Loucy (cell line): ENCODE data around the gene RGL4.
"Not testable (repeated sequence)": the region's sequence is repeated elsewhere in the genome, so short reads cannot be mapped to it uniquely, and the experiment has no call there.

ENCODE experiments used
- H2AFZ ChIP-seq: fragments of 200-600 bp; sonication (generic); 2 replicates; pipeline ENCODE4 v1.6.0; 2016; ENCODE audit warnings: antibody characterized with exemption, mild to moderate bottlenecking, low read length, moderate library complexity
- H3F3A ChIP-seq: fragments of 200-600 bp; 2 replicates; pipeline ENCODE4 v1.6.0; 2016; ENCODE audit warnings: antibody characterized with exemption, low read depth, mild to moderate bottlenecking
- H3K27me3 ChIP-seq: fragments of 200-600 bp; sonication (generic); 2 replicates; pipeline ENCODE4 v1.6.1; 2014; ENCODE audit warnings: low read length, mild to moderate bottlenecking; ENCODE audit not compliant: insufficient read depth, poor library complexity, severe bottlenecking
- H3K36me3 ChIP-seq: fragments of 200-600 bp; sonication (generic); 2 replicates; pipeline ENCODE4 v1.6.1; 2016; ENCODE audit warnings: low read length; ENCODE audit not compliant: insufficient read depth
- H3K4me1 ChIP-seq: fragments of 200-600 bp; sonication (generic); 2 replicates; pipeline ENCODE4 v1.5.1; 2014; ENCODE audit warnings: low read length, mild to moderate bottlenecking; ENCODE audit not compliant: insufficient read depth, poor library complexity, severe bottlenecking
- H3K4me2 ChIP-seq: fragments of 200-600 bp; sonication (generic); 2 replicates; pipeline ENCODE4 v1.6.0; 2014; ENCODE audit warnings: antibody characterized with exemption, low read length, low read depth, mild to moderate bottlenecking; ENCODE audit not compliant: poor library complexity, severe bottlenecking
- H3K4me3 ChIP-seq: fragments of 200-600 bp; sonication (generic); 2 replicates; pipeline ENCODE4 v1.5.1; 2014; ENCODE audit warnings: low read length, mild to moderate bottlenecking, mixed read lengths; ENCODE audit not compliant: poor library complexity, severe bottlenecking
- H3K79me2 ChIP-seq: fragments of 200-600 bp; sonication (generic); 2 replicates; pipeline ENCODE4 v1.6.1; 2014; ENCODE audit warnings: low read length; ENCODE audit not compliant: insufficient read depth
- H3K9ac ChIP-seq: fragments of 200-600 bp; sonication (generic); 2 replicates; pipeline ENCODE4 v1.6.0; 2014; ENCODE audit warnings: mild to moderate bottlenecking, low read depth, low read length, moderate library complexity; ENCODE audit not compliant: poor library complexity, severe bottlenecking
- H3K9me2 ChIP-seq: fragments of 200-600 bp; sonication (generic); replicated peaks from 2 replicates; pipeline ENCODE4 v1.6.1; 2016; ENCODE audit warnings: low read depth, low read length, mixed read lengths
- H3K9me3 ChIP-seq: fragments of 200-600 bp; sonication (generic); 2 replicates; pipeline ENCODE4 v1.6.1; 2014; ENCODE audit warnings: mild to moderate bottlenecking, antibody characterized with exemption, low read length, low read depth; ENCODE audit not compliant: insufficient read depth
- H4K20me1 ChIP-seq: fragments of 200-600 bp; sonication (generic); 2 replicates; pipeline ENCODE4 v1.6.0; 2014; ENCODE audit warnings: antibody characterized with exemption, low read length, mild to moderate bottlenecking; ENCODE audit not compliant: insufficient read depth, poor library complexity, severe bottlenecking
- EZH2phosphoT487 ChIP-seq: fragments of 200-600 bp; IDR thresholded peaks from 2 replicates; pipeline ENCODE4 v1.6.1; 2018; ENCODE audit warnings: antibody characterized with exemption, mild to moderate bottlenecking, moderate library complexity, borderline replicate concordance
- TF ChIP-seq, protein P1 (sequence below): fragments of 200-600 bp; sonication (generic); conservative IDR thresholded peaks from 2 replicates; pipeline ENCODE4 v1.5.1; 2014; ENCODE audit warnings: mild to moderate bottlenecking, antibody characterized with exemption, low read length

Gene RGL4

DNA sequence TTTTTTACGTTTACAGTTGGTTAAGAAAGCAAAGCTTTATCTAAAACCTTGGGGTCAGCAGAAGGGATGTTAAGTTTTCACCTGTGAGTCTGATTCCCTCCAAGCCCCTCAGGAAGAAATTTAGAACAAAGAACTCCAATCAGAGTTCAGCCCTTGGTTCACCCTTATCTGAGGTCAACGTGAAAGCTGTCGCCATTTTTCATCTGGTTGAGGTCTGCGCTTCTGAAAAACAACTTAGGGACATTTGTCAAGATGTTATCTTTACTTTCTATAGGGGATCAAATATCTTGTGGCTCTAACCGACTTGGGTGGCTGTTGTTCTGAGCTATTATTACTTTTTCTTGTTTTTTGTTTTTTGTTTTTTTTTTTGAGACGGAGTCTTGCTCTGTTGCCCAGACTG, 30.0 kb downstream of the RGL4 start:
- H3K9me2 ChIP-seq = no peaks in the 10 kb centered on the region
- H3K4me2 ChIP-seq = no peak overlapping the region
- H3K27me3 ChIP-seq = no peaks in the 10 kb centered on the region
- no peak for TF ChIP-seq EZH2phosphoT487
- peaks cover 3% of the 10 kb centered on the region for H4K20me1 ChIP-seq
- H2AFZ ChIP-seq = no peak overlapping the region
- H3K36me3 ChIP-seq = no peaks in the 10 kb centered on the region
- no peak overlapping the region for H3K4me3 ChIP-seq
- H3F3A ChIP-seq = no peaks in the 10 kb centered on the region
- peaks cover 16% of the 10 kb centered on the region for H3K4me1 ChIP-seq
- peaks cover 13% of the 10 kb centered on the region for H3K79me2 ChIP-seq
- no peak overlapping the region for H3K9ac ChIP-seq
- no peaks in the 10 kb centered on the region for H3K9me3 ChIP-seq

DNA sequence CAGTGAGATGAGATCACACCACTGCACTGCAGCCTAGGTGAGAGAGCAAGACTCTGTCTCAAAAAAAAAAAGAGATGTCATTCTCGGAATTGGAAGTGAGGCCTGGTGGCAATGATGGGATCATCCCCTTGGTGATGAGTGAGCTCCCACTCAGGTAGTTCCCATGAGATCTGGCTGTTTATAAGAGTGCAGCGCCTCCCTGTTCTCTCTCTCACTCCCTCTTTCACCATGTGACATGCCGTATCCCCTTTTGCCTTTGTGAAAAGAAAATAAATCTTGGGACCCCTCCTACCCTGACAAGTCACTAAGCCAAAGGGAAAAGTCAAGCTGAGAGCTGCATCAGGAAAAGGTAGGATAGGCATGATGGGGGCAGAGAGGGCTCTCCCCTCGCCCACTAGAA, 31.3 kb downstream of the RGL4 start:
- Histone ChIP-seq H3K4me1 (peaks cover 7% of the 10 kb centered on the region), H4K20me1 (no peaks in the 10 kb centered on the region), H2AFZ (no peak overlapping the region), H3K79me2 (peaks cover under 1% of the 10 kb centered on the region; the same call in 1 of the 2 replicates), H3K4me3 (no peak overlapping the region), H3K9me3 (no peaks in the 10 kb centered on the region), H3F3A (no peaks in the 10 kb centered on the region), H3K9ac (no peak overlapping the region), H3K4me2 (no peak overlapping the region), H3K36me3 (no peaks in the 10 kb centered on the region), H3K9me2 (no peaks in the 10 kb centered on the region), H3K27me3 (no peaks in the 10 kb centered on the region)
- TF ChIP-seq EZH2phosphoT487 = no peak
- TF ChIP-seq, protein P1, sequence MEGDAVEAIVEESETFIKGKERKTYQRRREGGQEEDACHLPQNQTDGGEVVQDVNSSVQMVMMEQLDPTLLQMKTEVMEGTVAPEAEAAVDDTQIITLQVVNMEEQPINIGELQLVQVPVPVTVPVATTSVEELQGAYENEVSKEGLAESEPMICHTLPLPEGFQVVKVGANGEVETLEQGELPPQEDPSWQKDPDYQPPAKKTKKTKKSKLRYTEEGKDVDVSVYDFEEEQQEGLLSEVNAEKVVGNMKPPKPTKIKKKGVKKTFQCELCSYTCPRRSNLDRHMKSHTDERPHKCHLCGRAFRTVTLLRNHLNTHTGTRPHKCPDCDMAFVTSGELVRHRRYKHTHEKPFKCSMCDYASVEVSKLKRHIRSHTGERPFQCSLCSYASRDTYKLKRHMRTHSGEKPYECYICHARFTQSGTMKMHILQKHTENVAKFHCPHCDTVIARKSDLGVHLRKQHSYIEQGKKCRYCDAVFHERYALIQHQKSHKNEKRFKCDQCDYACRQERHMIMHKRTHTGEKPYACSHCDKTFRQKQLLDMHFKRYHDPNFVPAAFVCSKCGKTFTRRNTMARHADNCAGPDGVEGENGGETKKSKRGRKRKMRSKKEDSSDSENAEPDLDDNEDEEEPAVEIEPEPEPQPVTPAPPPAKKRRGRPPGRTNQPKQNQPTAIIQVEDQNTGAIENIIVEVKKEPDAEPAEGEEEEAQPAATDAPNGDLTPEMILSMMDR = no peak

DNA sequence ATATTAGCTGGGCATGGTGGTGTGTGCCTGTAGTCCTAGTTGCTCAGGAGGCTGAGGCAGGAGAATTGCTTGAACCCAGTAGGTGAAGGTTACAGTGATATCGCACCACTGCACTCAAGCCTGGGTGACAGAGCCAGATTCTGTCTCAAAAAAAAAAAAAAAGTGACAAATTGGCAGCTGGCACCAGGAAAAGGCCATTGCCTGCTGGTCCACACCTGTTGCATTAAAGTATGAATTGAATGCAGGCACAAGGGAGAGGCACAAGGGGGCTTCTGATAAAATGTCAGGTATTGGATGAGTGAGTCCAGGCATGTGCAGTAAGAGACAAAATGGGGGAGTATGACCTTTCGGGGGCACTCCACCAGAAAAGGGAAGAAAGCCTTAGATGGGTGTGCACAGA, 31.9 kb downstream of the RGL4 start:
- TF ChIP-seq EZH2phosphoT487 = no peak
- TF ChIP-seq, protein P1 = no peak
- Histone ChIP-seq H3F3A (no peaks in the 10 kb centered on the region), H3K4me3 (no peak overlapping the region), H3K4me1 (peaks cover 3% of the 10 kb centered on the region), H3K36me3 (no peaks in the 10 kb centered on the region), H2AFZ (no peak overlapping the region), H3K4me2 (no peak overlapping the region), H3K27me3 (no peaks in the 10 kb centered on the region), H3K79me2 (no peaks in the 10 kb centered on the region), H4K20me1 (no peaks in the 10 kb centered on the region), H3K9ac (no peak overlapping the region), H3K9me2 (no peaks in the 10 kb centered on the region), H3K9me3 (no peaks in the 10 kb centered on the region)

DNA sequence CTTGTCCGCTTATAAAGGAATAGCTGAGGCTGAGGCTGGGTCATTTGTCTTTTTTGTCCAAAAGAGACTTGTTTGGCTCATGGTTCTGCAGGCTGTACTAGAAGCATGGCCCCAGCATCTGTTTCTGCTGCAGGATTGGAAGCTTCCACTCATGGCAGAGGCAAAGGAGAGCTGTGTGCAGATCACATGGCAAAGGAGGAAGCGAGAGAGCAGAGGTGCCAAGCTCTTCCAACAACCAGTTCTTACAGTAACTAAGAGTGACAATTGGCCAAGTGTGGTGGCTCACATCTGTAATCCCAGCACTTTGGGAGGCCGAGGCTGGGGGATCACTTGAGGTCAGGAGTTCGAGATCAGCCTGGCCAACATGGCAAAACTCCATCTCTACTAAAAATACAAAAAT, 37.3 kb downstream of the RGL4 start:
- not testable (repeated sequence) for H3K27me3 ChIP-seq, H3K79me2 ChIP-seq, H3F3A ChIP-seq, H3K9me2 ChIP-seq, H3K9ac ChIP-seq, H2AFZ ChIP-seq, H3K4me3 ChIP-seq, H3K4me2 ChIP-seq, H4K20me1 ChIP-seq, H3K36me3 ChIP-seq, H3K9me3 ChIP-seq, H3K4me1 ChIP-seq
